Measurements from ENCODE around the gene ATG7.
"Not testable (repeated sequence)": the region's sequence is repeated elsewhere in the genome, so short reads cannot be mapped to it uniquely, and the experiment has no call there.

ATG7 gene

DNA sequence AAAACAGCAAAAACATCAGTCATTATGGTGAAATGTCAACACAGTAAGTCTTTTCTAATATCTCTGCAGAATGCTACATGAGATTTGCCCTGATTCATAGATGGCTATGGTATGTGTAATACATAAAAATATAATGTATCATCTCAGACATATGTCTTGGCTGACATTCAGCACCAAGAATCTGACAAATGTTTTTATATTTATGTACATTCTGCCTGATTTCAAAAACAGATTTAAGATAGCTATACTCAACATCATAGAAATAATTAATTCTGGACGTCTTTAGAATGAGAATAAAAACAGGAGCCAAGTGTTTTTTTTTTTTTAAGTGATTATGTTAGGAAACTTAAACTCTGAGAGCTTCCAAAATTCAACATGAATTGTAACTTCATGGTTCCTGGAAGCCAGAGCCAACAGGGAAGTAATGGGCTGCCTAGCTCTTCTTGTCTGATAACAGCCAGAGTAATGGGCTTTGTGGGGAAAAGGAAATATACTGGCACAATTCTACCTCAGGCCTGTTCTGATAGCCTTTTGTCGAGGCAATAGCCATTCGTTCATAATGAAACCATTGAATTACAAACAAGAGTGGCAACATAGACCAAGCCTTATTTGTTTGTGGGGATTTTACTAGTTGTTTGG lies 187.1 kb downstream of the ATG7 start:
- no peak for DNase-seq

DNA sequence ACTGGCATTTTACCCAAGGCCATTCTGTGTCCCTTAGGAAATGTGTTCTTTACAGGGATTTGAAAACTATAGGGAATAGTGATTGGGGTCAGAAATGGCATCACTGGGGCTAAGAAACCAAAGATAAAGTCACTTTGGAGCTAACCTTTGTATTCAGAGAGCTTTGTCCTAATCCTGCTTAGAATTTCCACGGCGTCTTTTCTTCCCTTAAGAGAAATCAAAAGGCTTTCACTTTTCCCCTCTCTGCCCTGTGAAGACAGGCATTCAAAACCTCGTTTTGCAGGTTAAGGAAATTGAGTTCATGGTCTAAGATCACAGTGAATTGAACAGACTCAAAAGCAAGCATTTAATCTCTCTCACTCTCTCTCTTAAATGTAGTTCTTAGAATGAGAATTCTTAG lies 189.0 kb downstream of the ATG7 start:
- DNase-seq = no peak

DNA sequence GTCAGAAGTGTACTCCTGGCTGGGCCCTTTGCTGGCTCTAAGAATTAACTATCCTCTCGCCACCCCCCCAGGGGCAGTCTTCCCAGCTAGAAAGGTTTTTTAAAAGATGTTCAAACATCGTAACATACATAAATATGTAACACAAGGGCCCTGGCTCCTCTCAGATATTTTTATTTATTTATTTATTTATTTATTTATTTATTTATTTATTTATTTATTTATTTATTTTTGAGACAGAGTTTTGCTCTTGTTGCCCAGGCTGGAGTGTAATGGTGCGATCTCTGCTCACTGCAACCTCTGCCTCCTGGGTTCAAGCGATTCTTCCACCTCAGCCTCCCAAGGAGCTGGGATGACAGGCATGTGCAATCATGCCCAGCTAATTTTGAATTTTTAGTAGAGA lies 190.5 kb downstream of the ATG7 start:
- DNase-seq = not testable (repeated sequence)

DNA sequence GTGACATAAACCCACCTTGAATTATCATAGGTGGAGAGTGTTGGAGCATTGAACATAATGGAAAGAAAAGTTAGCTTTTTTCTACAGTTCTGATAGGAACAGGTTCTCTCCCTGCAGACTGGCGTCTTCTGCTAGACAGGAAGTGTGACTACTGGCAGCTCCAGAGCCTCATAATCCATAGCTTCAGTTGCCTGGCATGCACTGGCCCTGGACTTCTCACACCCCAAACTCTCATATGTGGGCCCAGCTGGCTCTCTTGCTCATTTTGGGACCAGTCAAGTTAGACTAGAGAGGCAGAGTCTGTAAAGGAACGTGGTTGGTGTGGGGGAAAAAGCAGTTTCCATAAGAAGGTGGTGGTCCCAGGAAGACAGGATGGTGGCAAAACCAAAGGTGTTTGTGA lies 191.4 kb downstream of the ATG7 start:
- DNase-seq = no peak

DNA sequence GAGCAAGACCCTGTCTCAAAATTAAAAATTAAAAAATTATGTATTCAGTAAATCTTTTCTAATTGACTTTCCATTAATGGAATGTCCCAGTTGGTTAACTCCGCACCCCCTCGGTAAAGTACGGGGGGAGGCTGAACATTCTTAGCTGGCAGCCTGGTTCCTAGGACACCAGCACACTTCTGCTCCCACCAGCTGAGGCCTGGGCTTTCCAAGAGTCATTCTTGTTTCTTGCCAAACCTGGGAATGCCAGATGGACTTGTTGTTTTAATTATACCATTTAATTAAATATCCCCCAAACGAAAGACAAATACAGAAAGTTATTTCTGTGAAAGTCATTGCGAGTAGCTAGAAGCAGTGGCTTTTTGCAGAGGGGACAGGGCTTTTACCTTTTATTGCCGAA lies 192.2 kb downstream of the ATG7 start:
- peak in 10 of 51 donors; percentile 7 to 59 (median 18) for DNase-seq

DNA sequence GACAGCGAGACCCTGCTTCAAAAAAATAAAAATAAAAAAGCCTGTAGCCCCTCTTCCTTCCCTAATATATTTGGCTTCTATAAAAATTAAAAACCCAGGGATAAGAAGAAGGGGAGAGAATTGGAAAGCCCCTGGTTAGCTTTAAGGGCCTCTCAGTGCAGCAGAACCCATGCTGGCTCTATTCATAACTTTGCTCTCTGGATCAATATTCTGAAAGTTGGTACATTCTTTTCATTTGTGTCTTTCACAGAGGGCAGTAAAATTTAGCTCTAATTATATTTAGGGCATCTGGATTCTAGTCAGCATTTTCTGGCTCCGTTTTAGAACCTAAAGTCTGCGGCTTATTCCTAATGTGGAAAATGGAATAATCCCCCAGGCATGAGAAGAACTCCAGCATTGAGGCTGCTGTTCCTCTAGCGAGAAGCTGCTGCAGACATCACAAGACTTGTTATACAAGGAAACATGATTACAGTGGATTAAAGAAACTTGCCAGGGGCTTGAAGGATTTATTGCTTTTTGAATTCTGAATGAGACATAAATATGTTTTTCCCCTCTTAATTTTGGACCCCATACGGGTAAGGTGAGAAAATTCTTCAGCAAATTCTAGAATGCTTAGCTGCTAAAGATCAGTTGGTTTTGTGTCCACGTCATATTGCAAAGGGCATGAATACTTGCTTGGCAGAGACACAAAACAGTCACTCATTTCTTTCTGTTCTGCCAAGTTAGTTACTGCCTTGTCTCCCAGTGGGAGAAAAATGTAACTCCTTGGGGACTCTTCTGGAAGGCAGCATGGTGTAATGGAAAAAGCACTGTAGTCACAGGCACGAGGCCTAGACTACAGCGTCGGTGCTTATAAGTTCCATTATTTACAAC lies 193.8 kb downstream of the ATG7 start:
- peak in 7 of 51 donors; percentile 6 to 33 (median 16) for DNase-seq

DNA sequence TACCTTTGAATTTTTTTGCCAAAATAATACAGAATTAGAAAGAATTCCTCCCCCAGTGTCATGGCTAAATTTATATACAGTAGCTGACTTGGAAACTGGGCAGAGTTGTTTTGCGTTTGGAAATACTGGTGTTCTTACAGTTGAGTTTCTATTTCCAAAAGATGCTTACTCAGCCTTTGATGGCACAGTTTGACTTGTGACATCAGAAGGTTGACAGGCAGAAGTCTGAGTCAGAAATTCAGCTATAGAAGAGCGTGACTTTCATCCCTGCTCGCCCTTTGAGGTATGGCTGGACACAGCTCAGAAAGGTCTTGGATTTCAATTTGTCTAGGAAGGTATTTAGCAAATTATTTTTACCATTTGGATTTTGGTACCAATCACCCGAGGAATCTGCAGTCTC lies 195.7 kb downstream of the ATG7 start:
- no peak for DNase-seq

DNA sequence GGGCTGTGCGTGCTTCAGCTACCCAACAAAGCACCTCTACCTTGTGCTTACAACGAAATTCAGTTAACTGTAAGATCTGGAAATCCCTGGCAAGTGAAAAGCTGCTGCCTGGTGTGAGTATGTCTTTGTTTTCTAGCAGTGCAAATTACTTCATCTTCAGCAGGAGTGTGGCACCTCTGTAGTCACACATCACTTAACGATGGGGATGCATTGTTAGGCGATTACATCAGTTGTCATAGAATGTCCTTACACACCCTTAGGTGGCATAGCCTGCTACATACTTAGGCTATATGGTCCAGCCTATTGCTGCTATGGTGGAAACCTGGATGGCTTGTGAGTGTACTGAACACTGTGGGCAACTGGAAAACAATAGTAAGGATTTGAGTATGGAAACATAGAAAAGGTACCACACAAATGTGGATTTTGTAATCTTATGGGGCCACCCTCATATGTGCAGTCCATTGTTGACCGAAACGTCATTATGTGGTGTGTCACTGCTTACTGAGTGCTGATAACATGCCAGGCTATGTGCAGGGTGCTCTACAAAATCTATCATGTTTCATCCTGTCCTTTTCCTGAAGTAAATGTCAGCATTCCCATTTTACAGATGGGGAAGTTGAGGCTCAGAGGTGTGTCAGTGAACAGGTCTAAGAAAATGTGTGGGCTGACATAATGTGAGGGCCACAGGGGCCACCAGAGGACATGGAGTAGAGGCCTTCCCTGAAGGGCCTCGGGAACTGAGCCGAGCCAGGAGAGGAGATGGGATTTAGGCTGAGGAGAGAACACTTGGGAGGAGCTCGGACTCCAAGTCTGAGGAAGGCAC lies 198.0 kb downstream of the ATG7 start:
- DNase-seq = no peak

DNA sequence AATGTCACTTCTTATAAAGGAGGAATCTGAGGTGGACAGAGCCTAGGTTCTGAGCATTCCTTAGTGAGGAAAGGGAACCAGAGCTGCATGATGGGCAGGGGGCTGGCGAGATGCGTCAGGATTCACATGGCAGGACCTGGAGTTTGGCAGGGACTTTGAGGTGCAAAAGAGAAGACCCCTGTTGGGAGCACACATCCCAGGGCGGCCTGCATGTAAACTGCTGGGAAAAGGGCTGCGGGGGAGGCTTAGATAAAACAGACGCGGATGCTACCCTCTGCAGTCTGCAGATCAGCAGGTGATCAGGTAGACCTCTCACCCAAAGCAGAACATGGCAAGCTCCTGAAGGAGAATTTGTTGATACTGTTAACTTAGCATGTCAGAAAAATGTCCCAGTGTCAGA lies 203.1 kb downstream of the ATG7 start:
- no peak for DNase-seq

DNA sequence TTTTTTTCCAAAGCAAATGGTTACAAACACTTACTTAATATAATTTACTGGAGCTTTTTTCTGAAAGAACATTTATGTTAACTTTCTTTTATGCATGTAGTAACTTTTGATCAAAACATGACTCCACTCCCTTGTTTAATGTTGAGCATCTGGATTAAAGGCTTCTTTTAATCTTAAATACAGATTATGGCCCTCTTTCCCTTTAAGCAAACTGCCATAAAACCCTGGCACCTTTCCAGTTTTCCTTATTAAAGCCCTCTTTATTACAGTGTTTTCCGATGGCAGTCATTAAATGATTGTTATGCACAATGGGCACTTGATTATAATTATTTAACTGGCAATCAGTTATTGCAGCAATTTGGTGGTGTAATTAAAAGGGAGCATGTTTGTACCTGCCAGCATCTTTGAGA lies 204.5 kb downstream of the ATG7 start:
- no peak for DNase-seq

DNA sequence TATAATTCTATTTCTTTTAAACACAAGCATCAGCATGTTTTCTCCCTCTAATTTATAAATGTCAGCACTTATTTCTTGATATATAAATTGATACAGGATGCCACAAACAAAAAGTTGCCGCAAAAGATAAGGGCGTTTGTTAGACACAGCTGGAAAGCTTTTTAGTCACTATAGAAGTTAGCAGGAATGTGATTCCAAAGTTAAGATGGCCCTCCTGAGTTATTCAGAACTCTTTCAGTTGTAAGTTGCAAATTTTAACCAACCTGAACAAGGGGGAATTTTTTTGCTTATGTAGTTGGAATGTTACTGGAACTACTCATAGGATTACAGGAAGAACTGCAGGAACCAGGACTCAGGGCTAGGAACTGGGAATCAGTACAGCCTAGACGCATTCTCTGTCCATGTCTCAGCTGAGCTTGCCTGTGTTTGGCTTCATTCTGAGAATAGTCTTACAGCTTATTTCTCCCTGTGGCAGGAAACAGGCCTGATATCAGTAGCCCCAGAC lies 205.3 kb downstream of the ATG7 start:
- DNase-seq = no peak

DNA sequence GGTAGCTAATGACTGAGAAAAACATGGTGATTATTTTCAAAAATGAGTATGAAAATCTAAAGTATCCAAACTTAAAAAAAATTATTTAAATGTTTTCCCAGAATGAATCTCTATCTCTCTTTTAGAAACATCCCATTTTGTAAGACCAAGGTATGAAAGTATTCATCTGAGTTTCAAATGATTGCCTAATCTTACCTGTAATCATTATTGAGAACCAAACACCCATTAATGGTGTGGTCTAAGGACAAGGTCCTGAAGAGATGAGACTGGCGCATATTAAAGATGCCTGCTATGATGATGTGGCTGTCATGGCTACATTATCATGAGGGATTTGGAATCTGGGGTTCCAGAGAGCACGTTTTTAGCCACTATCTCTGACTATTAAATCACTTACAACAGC lies 206.0 kb downstream of the ATG7 start:
- no peak for DNase-seq

DNA sequence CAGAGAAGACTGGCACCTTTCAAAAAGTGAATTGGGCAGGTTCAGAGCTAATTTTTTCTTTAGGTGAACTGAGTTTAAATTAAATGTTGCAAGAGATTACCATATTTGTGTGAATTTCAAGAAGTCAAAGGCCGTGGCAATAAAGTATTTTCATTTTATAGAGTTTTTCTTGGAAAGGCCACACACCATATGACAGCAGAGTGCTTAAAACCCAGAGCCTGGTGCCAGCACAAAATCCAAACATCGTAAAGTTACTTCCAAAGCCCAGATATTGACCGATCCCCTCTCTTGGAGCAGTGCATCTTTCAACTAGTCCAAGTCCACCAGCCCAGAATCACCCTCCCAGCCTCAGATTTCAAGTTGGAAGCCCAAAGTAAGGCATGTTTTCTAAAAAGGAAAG lies 207.0 kb downstream of the ATG7 start:
- no peak for DNase-seq

DNA sequence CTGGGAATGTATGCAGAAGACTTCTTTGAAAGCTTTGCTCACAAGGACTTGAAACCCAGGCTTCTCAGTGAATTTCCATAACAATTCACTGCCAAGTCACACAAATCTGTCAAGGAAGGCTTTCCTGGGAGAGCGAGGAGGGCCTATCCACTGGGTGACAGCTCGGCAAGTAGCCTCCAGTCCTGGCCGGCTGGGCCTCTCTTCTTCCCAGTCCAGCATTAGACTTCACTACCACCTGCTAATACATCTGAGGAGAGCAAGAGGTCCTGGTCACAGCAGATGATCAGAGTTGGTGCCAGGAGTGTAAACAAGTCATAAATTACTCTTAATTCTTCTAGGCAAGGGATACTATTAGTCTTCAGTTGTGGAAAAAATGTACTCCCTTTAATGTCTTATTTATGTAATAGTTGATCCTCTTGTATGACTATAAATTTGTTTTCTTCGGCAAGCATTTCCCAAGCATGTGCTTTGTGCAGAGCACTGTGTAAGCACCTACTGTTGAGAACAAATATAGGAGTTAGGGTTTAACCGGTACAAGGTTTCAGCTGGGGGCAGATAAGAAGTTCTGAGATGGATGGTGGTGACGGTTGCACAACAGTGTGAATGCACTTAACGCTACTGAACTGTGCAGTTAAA lies 208.6 kb downstream of the ATG7 start:
- DNase-seq = no peak

DNA sequence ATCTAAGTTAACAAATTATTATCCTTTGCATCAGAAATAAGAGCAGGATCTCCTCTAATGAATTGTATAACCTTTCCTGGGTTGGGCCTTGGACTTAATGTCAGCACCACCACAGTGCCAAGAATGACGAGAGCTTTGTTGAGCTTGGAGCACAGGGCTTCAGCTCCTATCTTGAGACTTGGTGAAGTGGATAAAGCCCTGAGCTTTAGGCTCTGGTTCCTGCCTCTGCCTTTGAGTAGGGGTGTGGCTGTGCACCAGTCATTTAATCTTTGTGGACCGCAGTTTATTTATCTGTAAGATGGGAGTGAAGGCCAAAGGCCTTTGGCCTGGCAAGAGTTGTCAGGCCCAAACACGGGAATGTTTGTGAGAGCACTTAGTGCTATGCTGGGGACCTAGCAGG lies 209.4 kb downstream of the ATG7 start:
- no peak for DNase-seq

DNA sequence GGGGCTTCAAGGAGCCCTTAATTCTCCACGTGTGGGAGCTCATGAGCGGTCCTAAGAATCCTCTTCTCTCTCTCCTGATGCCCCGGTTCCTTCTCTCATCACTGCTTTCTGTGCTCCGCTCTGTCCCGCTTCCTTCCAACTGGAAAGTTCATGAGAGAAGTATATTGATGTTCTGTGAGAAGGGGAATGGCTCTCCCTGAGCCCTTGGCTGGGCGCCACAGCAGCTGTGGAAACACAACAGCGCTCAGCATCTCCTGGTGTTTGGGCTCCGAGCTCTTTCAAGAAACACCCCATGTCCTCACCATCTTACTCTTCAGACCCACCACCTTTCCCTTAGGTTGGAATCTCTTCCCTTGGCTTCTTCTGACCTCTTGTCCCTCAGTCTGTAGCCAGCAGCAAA lies 209.8 kb downstream of the ATG7 start:
- peak in 27 of 51 donors; percentile 10 to 71 (median 35) for DNase-seq

DNA sequence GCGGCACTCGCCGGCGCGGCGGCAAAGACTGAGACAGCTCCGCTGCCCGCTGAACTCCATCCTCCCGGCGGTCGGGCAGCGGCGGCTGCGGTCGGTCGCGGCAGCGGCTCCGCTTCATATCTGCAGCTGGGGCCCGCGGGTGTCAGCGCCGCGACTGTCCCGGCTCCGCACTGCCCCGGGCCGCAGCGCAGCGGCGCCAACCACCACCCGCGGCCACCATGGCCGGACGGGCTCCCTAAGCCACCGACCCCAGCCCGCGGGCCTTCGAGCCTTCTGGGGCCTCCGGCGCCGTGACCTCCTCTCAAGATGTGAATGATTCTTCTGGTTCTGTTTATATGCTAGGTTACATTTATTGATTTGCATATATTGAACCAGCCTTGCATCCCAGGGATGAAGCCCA lies 216.2 kb downstream of the ATG7 start:
- DNase-seq = not testable (repeated sequence)

DNA sequence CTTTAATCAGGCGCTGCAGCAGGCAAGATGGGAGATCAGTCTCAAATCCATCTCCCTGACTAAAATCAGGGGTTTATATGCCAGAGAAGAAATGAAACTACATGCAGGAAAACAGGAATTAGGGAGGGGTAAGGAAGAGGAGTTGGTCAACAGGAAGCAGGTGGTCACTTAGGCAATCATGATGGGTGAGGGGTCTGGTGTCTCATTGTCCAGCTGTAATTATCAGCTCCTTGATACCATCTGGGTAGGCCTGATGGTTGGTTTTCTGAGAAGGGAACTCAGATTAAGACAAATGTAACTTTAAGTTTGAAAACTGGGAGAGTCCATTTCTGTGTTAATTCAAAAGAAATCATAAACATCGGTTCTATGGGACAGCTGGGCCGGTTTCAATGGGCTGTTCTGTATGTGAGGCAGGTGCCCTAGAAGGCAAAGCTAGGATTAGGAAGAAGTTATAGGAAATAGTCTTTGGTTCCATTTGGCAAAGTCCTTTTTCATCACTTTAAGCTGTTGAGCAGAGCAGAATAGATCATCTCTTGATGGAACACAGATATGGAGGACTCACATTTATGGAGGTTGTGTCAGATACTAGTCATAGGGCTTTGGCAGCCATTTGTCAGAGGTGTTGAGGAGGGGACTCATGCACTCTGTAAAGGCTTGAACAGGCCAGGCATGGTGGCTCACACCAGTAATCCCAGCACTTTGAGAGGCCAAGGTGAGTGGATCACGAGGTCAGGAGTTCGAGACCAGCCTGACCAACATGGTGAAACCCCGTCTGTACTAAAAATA lies 222.1 kb downstream of the ATG7 start:
- no peak for DNase-seq

DNA sequence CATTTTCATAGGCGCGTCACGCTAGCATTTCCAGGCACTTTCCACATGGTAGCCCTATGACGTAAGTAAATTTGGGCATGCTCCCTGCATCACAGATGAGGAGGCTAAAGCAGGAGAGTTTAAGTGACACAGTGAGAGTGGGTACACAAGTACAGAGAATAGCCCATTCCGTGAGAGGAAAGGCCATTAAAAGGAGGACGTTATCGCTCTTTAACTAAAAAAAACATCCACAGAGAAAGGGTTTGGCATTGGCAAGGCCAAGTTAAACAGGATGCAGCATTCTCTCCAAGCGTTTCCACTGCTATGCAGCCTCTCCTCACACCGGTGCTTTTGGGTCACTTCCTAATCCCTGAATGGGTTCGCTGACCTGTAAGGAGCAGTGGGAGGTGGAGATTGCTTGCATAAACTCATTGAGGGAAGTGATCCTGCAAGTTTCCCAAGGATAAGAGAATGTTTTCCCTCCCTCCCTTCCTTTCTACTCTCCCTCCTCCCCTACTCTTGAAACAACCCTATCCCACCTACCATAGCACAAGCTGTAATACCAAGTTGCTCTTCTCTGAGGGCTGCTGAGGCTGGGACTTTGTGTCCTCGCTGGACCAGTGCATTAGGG lies 223.9 kb downstream of the ATG7 start:
- no peak for DNase-seq

DNA sequence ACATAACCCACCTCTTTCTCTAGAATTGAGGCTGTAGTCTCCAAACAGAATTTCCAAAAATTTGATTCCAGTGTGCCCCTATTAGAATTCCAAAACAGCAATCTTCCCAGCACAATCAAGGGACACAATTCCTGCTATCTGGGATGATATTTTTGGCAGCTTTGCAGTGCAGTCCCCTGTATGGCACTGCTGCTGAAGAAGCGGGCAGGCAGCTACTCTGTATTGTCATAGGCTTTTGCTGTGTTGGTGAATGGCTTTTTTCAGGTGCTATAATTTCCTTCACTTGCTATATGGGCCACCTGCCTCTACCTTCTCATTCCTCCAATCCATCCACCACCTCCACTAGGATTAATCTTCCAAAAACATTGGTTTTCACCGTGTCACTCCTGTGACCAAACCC lies 226.0 kb downstream of the ATG7 start:
- no peak for DNase-seq
